GM13976 (cell line): ENCODE results near the gene RIC3.

Experiments
- DNase-seq: peaks from one replicate; pipeline ENCODE4 v3.0.0; 2012; ENCODE audit warnings: low spot score
- in situ Hi-C: fragments of 300-500 bp; cut with MboI; formaldehyde crosslinking; loops from one replicate; pipeline ENCODE4 v1.12.0; 2022; ENCODE audit warnings: low sequenced_read_pairs, mixed read lengths, inconsistent platforms; ENCODE audit not compliant: unreplicated experiment
- TF ChIP-seq, protein P1 (sequence below): IDR thresholded peaks from 2 replicates; pipeline ENCODE4 v1.5.1; 2012; ENCODE audit warnings: borderline replicate concordance, mild to moderate bottlenecking; ENCODE audit not compliant: insufficient read depth; ENCODE audit errors: extremely low read depth, missing control alignments, control extremely low read depth

Gene RIC3

DNA sequence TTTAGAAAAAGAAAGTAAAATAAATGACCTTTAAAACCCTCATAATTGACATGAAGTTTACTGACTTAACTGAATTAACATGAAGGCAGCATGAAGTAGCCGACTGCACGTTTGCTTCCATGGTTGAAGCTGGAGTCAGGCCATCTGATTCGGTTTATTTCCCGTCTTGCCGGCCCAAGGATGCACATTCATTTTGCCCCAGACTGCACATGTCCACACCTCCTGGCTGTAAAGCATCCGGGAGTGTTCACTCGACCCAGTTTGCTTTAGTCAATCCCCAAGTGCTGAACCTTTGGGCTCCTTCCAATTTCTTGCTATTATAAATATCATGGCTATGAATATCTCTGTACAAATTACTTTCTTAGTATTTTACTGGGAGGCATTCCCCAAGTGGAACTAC, 105.5 kb downstream of the RIC3 start:
- TF ChIP-seq, protein P1, sequence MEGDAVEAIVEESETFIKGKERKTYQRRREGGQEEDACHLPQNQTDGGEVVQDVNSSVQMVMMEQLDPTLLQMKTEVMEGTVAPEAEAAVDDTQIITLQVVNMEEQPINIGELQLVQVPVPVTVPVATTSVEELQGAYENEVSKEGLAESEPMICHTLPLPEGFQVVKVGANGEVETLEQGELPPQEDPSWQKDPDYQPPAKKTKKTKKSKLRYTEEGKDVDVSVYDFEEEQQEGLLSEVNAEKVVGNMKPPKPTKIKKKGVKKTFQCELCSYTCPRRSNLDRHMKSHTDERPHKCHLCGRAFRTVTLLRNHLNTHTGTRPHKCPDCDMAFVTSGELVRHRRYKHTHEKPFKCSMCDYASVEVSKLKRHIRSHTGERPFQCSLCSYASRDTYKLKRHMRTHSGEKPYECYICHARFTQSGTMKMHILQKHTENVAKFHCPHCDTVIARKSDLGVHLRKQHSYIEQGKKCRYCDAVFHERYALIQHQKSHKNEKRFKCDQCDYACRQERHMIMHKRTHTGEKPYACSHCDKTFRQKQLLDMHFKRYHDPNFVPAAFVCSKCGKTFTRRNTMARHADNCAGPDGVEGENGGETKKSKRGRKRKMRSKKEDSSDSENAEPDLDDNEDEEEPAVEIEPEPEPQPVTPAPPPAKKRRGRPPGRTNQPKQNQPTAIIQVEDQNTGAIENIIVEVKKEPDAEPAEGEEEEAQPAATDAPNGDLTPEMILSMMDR = no peak
- no peak for DNase-seq
- in situ Hi-C loops = no loop called here

DNA sequence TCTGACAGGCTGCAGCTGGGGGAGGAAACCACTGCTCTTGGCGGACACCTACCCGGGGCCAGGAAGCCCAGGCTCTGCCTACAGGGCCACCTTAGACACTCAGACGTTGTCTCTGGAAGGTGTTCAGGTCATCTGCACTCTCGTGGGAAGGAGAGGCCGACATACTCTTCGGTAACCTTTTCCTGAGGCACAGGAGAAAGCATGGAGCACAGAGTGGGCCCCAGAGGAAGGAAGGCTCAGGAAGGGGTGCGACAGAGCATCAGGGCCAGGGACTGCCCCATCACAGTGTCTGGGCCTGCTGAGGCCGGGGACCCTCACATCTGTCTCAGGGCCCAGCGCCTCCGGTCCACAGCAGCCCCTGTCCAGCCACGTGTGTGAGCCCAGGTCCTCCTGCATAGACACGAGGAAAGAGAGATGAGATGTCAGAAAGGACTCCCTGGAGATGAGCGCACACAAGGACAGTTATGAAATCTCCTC, 106.0 kb downstream of the RIC3 start:
- in situ Hi-C loops = no loop called here
- TF ChIP-seq, protein P1 = no peak
- no peak for DNase-seq

DNA sequence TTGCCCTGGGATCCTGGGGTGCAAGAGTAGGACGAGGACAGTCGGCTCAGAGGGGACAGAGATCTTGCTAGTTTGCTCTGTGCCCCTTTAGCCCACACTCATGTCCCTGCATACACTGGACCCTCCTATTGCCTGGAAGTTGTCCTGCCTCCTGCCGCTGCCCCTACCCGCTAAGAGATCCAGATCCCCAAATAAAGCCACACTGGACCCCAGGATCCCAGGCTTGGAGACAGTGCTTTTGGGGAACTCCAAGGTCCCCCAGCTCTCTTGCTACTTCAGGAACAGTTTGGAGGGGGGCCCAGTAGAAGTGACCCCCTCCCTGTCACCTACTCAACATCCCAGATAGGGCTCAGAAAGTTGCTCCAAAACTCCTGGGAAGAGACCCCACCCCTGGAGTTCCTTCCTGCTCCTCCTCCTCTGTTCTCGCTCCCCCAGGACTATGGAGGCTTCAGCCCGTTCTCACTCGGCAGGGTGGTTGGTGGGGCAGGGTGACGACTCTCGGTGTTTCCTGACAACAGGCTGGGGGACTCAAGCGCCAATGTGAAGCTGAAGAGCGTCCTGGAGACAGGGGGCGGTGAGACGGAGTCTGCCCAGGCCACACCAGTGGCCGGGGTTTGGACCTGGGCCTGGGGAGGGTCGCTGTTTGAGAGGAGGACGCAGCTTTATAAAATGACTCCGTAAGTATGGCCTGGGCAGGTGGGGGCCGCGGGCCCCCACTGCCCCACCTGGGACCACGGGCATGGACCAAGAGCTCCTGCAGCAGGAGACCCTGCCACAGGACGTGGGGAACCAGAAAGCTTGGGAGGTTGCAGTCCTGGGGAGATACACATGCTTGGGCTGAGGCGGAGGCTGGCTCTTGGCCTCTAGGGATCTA, 107.0 kb downstream of the RIC3 start:
- in situ Hi-C loops = no loop called here
- TF ChIP-seq, protein P1 = no peak
- no peak for DNase-seq

DNA sequence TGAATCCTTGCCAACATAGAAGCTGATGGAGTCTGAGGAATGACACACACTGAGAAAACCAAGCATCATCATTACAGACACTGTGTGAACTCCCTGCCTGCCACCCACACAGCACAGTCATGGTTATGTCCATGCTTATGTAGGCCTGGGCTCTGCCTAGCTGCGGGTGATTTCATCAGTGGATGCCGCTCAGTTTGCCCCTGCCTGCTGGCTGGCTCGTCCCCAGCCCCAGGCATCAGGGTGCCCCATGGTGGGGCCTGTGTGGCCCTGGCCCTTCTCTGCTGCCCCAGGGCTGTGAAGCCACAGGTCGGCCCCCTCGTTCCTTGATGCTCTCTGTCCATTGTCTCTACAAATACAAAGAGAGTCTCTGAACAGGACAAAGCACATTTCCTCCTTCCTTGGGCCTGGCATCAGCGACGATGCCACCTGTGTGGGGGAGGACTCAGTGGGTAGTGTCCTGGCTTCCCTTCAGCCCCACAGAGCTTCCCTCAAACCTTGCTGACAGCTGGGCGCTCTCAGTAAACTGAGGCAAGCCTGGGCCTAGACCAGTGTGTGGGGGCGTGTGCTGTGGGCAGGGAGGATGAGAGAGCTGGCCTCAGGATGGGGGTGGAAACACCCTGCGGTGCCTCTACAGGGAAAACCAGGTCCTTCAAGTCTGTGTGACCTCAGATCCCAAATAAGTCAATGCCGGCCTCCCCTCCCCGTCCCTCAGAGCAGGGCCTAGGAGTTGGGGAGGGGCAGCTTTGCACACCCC, 107.8 kb downstream of the RIC3 start:
- TF ChIP-seq, protein P1 = no peak
- no peak for DNase-seq
- in situ Hi-C loops = no loop called here

DNA sequence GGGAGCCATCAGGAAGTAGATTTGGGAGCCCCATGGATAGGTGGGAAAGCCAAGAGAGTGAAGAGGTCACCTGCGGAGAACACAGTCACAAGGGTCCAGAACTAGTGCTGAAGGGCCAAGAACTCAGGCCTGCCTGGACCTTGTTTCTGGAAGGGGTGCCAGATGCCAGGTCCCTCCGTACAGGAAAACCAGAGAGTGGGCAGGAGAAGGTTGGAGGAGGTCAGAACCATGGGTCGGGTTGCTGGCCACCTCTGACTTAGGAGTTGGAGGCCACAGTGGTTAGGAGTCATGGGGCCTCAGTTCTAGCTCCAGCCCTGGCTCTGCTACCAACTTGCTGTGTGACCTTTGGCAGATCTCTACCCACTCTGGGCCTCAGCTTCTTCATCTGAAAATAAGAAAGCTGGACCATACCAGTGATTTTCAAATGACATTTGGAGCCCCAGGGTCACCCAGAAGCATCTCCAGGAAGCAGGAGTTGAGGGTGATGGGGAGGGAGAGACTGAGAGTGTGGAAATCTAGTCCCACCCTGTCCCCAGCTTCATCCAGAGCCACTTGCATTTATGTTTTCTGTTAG, 108.6 kb downstream of the RIC3 start:
- TF ChIP-seq, protein P1 = no peak
- no peak for DNase-seq
- in situ Hi-C loops = no loop called here

DNA sequence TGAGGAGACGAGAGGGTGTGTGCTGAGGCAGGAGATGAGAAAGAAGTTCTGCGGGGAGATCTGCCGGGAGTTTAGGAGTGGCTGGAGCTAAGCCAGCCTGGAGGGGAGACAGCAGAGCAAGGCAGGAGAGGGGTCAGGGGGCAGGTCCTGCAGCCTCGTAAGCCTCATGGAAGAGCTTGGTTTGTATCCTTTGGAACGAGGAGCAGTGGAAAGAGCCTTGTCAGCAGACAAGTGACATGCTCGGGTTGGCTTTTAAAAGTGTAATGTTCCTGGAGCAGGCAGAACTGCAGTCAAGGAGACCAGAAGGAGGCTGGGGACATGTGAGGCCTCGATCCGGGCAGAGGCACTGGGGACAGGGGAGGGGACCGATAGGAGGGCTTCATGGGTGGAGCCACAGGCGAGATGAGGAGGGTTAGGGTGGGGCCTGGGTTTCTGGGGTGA, 109.2 kb downstream of the RIC3 start:
- in situ Hi-C loops = no loop called here
- DNase-seq = no peak
- TF ChIP-seq, protein P1 = no peak
